NCI-H1436 (cell line): Measurements from ENCODE around the gene FLACC1.
"Not testable (repeated sequence)": the region's sequence is repeated elsewhere in the genome, so short reads cannot be mapped to it uniquely, and the experiment has no call there.

Experiments used
- DNase-seq: peaks from one replicate; lab custom pipeline; 2025; lab: John Stamatoyannopoulos, UW

The FLACC1 gene

DNA sequence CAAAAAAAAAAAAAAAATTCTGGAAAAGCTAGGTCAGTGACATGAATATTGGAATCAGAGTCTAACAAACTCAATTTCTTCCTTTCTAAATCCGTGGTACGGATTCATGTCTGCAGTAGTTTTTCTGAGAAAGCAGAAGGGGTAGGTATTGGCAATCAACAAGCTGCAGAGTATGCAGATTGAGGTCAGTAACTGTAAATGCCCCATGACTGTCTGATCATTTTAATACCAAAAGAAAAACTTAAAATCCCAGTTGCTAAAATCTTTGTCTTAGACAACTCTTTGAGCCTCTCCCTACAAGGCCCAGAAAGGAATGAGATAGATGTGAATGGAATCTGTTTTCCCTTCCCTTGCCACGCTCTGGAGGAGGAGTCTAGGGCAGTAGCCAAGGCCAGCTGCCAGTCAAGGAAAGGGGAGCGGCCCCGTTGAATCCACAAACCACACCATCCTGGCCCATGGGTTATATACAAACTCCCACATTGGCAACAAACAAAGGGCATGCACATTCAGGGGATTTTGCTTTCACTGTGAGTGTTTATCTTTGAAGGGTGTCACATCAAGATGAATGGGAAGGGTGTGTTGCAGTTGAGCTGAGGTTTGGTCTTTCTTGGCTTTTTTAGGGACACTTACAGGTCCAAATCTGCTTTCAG is 102.9 kb downstream of the FLACC1 start:
- no peak for DNase-seq

DNA sequence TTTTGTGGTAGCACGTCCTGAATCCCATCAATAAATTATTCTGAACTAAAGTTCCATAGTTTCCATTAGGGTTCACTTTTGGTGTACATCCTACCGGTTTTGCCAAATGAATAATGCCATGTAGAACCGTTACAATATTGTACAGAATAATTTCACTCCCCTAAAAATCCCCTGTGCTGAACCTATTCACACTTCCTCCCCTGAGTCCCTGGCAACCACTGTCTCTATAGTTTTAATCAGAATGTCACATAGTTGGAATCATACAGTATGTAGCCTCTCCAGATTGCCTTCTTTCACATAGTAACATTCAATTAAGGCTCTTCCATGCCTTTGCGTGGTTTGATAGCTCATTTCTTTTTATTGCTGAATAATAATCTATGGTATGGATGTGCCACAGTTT is 106.4 kb downstream of the FLACC1 start:
- no peak for DNase-seq

DNA sequence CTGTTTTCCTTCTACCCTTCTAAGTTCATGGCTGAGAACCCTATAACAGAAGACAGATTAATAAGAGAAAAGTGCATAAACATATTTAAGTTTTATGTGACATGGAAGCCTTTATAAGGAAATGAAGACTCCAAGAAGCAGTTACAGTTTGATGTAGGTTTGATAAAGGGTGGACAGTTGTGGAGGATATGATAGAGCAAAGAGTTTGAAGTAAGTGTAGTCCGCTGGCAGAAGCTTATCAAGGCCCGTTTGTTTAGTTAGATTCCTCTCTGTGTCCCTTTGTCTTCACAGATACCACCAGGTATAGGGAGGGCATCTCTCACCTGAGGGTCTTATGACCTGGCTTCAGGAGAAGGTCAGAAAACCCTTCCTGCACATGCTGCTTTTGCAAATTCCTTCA is 107.3 kb downstream of the FLACC1 start:
- no peak for DNase-seq

DNA sequence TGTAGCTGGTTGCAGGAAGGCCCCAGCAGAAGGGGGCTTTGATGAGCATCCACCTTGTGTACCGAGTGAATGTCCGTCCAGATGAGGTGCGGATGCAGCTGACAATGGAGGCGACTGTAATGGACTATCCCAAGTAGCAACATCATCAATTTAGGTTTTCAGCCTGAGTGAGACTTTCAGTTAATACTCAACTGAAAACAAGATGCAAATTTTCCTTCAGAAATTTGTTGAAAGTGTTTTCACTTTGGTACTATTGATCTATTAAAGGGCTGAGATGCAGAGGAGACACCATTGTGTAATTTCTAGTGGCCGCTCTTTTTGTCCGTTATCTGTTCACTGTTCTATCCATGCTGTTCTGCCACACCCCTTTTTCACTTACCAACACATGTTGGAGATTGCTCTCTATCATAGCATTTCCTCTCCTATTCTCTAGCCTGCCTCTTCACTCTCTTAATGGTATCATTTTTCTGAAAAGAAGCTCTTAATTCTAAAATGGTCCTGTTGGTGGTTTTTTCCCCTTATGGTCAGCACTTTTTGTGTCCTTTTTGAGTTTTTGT is 108.8 kb downstream of the FLACC1 start:
- no peak for DNase-seq

DNA sequence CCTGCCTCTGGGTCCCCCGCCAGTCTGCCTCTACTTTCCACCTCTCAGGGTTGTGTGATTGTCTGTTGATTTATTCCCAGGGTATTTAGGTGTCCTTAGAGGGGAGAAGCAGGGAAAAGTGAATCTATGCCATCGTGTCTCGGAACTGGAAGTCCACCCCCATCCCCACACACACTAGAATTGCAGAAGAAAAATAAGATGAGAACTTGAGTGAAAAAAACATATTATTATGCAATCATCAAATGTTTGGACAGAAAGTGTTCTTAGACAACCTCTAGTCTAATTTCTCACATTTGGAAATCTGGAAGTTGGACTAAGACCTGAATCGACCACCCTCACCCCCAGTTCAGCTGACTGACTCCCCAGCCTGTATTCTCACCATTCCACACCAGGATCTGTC is 110.9 kb downstream of the FLACC1 start:
- DNase-seq, result no peak

DNA sequence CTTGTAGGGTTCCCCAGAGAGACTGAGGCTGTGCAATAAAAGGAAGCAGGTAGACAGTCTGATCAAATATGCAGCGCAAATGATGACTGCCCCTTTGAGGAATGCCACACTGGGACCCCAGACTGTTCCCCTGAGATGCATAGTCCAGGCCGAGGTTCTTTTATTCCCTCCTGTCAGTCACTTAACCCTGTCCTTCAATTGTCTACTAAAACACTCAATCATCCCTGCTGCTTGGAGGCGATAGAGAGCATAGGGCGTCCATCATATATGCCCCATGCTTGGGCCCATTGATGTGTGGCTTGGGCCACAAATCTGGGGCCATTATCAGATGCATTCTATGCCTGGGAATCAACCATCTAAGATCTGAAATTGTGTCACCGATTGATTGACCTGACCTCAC is 112.3 kb downstream of the FLACC1 start:
- DNase-seq, result no peak

DNA sequence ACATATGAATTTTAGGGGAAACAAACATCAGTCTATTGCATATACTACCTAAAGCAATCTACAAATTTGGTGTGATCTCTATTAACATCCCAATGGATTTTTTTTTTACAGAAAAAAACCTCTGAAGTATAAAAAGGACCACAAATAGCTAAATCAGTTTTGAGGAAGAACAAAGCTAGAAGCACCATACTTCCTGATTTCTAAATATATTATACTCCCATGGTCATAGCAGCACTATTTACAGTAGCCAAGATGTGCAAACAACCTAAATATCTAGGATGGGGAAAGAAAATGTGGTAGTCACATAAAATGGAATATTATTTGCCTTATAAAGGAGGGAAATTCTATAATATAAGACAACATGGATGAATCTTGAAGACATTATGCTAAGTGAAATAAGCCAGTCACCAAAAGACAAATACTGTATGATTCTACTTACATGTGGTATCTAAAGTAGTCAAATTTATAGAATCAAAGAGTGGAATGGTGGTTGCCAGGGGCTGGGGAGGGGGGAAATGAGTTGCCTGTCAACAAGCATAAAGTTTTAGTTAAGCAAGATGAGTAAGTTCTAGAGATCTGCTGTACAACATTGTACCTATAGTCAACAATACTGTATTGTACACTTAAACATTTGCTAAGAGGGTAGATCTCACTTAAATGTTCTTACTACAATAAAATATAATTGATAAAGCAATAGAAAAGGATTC is 114.4 kb downstream of the FLACC1 start:
- no peak for DNase-seq

DNA sequence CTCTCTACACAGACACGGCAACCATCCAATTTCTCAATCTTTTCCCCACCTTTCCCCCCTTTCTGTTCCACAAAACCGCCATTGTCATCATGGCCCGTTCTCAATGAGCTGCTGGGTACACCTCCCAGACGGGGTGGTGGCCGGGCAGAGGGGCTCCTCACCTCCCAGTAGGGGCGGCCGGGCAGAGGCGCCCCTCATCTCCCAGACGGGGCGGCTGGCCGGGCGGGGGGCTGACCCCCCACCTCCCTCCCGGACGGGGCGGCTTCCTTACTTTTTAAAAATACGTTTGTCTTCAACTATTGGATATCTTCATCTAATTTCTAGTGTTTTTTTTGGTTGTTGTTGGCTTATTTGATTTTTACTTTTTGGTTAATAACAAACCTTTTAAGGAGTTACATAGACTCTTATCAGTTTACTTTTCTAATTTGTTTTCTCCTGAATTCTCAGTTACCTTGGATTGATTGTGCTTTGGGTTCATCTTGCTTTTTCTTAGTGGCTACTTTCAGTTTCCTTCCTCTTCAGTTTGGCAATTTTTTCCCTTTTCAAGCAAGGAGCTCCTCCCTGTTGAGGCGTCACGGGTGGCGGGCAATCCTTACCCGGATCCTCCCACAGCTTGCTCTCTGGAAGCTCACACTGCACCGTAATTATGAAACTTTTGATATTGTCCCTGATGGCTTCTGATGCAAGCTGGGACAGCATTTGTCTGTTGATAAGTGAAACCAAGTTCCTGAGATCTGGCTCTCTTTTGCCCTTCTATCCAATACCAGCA is 117.8 kb downstream of the FLACC1 start:
- DNase-seq, result not testable (repeated sequence)
